ENCODE data around the gene RABL6. TPM values are rescaled to one million over a fixed set of nuclear protein-coding genes. Genes with fewer than 3 reads are reported as not detected.
"Not testable (repeated sequence)": the region's sequence is repeated elsewhere in the genome, so short reads cannot be mapped to it uniquely, and the experiment has no call there.

Gene RABL6
- total RNA-seq, 1 donor from 2014 or later: 68.2 TPM

DNA sequence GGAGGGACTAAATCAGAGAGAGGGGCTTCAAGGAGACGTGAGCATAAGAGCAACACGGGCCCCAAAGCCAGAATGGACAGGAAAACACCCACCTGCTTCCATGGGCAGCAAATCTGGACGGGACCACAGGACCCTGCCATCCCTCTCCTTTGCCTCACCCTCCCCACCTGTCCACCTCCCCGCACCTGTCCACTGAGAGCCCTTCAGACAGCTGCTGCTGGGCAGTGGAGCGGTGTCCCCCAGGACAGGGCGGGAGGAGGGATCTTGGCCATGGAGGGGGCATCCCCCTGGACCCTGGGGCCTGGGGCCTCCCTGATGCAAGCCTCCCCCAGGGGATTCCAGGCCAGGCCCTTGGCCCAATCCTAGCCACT lies 9.1 kb upstream of the RABL6 start:
- Histone ChIP-seq H3K36me3 (no peaks in the 10 kb centered on the region), H3K27ac (no peak overlapping the region), H3K27me3 (peaks cover 28% of the 10 kb centered on the region), H3K4me1 (peaks cover 25% of the 10 kb centered on the region), H3K9me3 (no peaks in the 10 kb centered on the region), H3K4me3 (peak overlapping the region; percentile 45)
- DNase-seq (no peak), ATAC-seq (no peak)
- TF ChIP-seq CTCF (IDR thresholded peaks at IDR 0.05): no peak
- intact Hi-C loops (cut with DNase I): no loop called here

DNA sequence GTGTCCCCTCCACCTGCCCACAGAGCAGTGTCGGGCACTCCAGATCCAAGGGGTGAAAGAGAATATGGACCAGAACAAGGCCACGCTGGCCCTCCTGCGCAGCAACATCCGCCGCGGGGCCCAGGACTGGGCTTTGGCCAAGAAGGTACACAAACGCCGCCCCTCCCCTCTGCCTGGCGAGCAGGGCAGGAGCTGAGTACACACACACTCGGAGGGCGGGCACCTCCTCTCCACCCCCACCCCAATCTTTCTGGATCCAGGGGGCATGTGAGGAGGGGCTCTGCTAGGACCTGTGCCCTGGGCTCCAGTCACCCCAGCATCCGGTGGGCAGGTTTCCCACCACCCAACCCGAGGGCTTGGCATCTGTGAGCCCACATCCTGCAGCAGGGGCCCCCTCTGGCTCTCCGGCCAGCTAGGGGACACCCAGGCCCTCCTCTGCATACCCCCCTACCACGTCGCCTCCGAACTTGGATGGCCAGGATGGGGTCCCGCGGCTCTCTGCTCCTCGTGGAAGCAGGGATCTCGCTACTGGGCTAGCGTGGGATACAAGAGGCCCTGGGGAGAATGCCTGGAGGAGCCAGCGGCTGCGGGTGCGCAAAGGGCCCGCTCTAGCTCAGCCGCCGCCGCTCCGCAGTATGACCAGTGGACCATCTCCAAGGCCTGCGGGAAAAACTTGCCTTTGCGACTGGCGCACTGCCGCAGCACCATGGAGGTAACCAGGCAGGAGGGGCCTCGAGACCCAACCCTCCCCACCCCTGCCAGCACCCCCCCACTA lies 8.5 kb upstream of the RABL6 start:
- TF ChIP-seq CTCF (IDR thresholded peaks at IDR 0.05): no peak
- H3K27ac ChIP-seq: no peak overlapping the region
- no peaks in the 10 kb centered on the region for H3K36me3 ChIP-seq
- peaks cover 25% of the 10 kb centered on the region for H3K4me1 ChIP-seq
- intact Hi-C loops (cut with DNase I): no loop called here
- DNase-seq (peak; percentile 86), ATAC-seq (peak; percentile 45)
- H3K9me3 ChIP-seq: no peaks in the 10 kb centered on the region
- H3K4me3 ChIP-seq: peak overlapping the region; percentile 45
- H3K27me3 ChIP-seq: peaks cover 28% of the 10 kb centered on the region

GRCh38 chr9:136799854-136800657 lies 7.7 kb upstream of the RABL6 start:
- ATAC-seq: peak; percentile 87
- Histone ChIP-seq H3K27me3 (peaks cover 28% of the 10 kb centered on the region), H3K9me3 (no peaks in the 10 kb centered on the region), H3K36me3 (no peaks in the 10 kb centered on the region), H3K4me3 (peak overlapping the region; percentile 45), H3K4me1 (peaks cover 25% of the 10 kb centered on the region), H3K27ac (peak overlapping the region; percentile 45)
- DNase-seq: peak; percentile 96
- no peak for TF ChIP-seq CTCF (IDR thresholded peaks at IDR 0.05)
- intact Hi-C loops (cut with DNase I): no loop called here

DNA sequence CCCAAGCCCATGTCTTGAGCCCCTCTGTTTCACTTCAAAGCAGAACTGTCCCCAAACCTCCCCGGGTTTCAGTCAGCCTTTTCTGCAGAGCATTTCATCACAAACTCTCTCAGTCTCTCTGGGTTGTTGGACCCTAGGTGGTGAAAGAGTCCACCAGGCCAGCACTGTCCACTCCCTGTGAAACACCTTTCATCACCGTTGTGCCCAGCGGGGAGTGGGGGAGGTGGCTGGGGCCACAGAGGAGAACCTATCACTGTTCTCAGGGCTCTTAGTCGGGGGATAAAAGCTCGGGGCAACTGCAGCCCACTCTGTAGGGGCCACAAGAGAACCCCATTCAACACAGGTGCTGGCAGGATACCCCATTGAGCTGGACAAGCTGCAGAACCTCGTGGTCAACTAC lies 5.4 kb upstream of the RABL6 start:
- no peak for DNase-seq
- H3K4me1 ChIP-seq: peaks cover 37% of the 10 kb centered on the region

GRCh38 chr9:136803009-136803550 lies 4.7 kb upstream of the RABL6 start:
- Histone ChIP-seq H3K27me3 (peaks cover 28% of the 10 kb centered on the region), H3K4me1 (peaks cover 38% of the 10 kb centered on the region)
- H3K36me3 ChIP-seq; H3K27ac ChIP-seq; intact Hi-C loops (cut with DNase I); ATAC-seq; DNase-seq; H3K9me3 ChIP-seq; H3K4me3 ChIP-seq: not testable (repeated sequence)

More for the DNA sequence above, 5.4 kb upstream of the RABL6 start:
- TF ChIP-seq CTCF (IDR thresholded peaks at IDR 0.05): no peak
- Histone ChIP-seq H3K27ac (no peak overlapping the region), H3K36me3 (no peaks in the 10 kb centered on the region), H3K9me3 (no peaks in the 10 kb centered on the region), H3K4me3 (no peak overlapping the region), H3K27me3 (peaks cover 28% of the 10 kb centered on the region)
- ATAC-seq: no peak
- intact Hi-C loops (cut with DNase I): no loop called here

Data from upper lobe of right lung (tissue), 1 donor.